Liver (tissue), 9 donors: ENCODE data around the gene NSUN4. TPM values are rescaled to one million over a fixed set of nuclear protein-coding genes. Genes with fewer than 3 reads are reported as not detected.

ENCODE experiments used
- DNase-seq: peaks from one replicate; pipeline ENCODE4 v3.0.0-alpha.2; 2017; ENCODE audit warnings: low spot score
- H3K27ac ChIP-seq, 2 donors: one replicate each; pipeline ENCODE4 v1.7.0; 2013; ENCODE audit warnings: inconsistent platforms in 2 of 2, low read length in 2 of 2, control low read depth in 1 of 2, low read depth in 1 of 2, mild to moderate bottlenecking in 1 of 2
- H3K27me3 ChIP-seq, 4 donors: one replicate each; pipeline versions ENCODE4 v1.6.1 to v1.7.0; 2013; ENCODE audit warnings: low read length in 3 of 4, inconsistent platforms in 1 of 4, mild to moderate bottlenecking in 1 of 4, moderate library complexity in 1 of 4; ENCODE audit not compliant: control insufficient read depth in 4 of 4, insufficient read depth in 4 of 4
- H3K36me3 ChIP-seq, 4 donors: one replicate each; pipeline versions ENCODE4 v1.6.1 to v1.7.0; 2013; ENCODE audit warnings: low read length in 3 of 4, mild to moderate bottlenecking in 3 of 4, low read depth in 1 of 4, moderate library complexity in 1 of 4; ENCODE audit not compliant: control insufficient read depth in 4 of 4, insufficient read depth in 3 of 4
- H3K4me1 ChIP-seq, 4 donors: one replicate each; pipeline versions ENCODE4 v1.6.1 to v1.7.0; 2013; ENCODE audit warnings: low read length in 3 of 4, mild to moderate bottlenecking in 3 of 4, moderate library complexity in 1 of 4; ENCODE audit not compliant: control insufficient read depth in 4 of 4, insufficient read depth in 4 of 4
- H3K4me3 ChIP-seq, 3 donors: one replicate each; pipeline versions ENCODE4 v1.6.1 to v1.7.0; 2013; ENCODE audit warnings: low read length in 3 of 3, control low read depth in 1 of 3, low read depth in 1 of 3, mild to moderate bottlenecking in 1 of 3
- H3K9ac ChIP-seq, 2 donors: one replicate each; pipeline ENCODE4 v1.7.0; 2013; ENCODE audit warnings: low read length in 2 of 2, mild to moderate bottlenecking in 2 of 2, moderate library complexity in 2 of 2, control low read depth in 1 of 2, low read depth in 1 of 2
- H3K9me3 ChIP-seq, 4 donors: one replicate each; pipeline versions ENCODE4 v1.6.1 to v1.7.0; 2013; ENCODE audit warnings: low read length in 3 of 4; ENCODE audit not compliant: control insufficient read depth in 4 of 4
- ATF3 ChIP-seq: IDR thresholded peaks from 2 replicates; pipeline ENCODE4 v1.6.1; 2016; ENCODE audit warnings: antibody characterized with exemption
- CTCF ChIP-seq: fragments of 150-350 bp; IDR thresholded peaks from 2 replicates; pipeline ENCODE4 v1.5.1; 2017; ENCODE audit warnings: improper control_type of control experiment, low read depth, low read length; ENCODE audit not compliant: missing input control
- FOXA1 ChIP-seq: IDR thresholded peaks from 2 replicates; pipeline ENCODE4 v1.6.1; 2016; ENCODE audit warnings: antibody characterized with exemption
- FOXA2 ChIP-seq: IDR thresholded peaks from 2 replicates; pipeline ENCODE4 v1.6.1; 2016; ENCODE audit warnings: antibody characterized with exemption
- GABPA ChIP-seq, 2 donors: IDR thresholded peaks in 1 of 2; conservative IDR thresholded peaks in 1 of 2; 2 replicates each; pipeline ENCODE4 v1.6.1; 2016; ENCODE audit warnings: antibody characterized with exemption in 2 of 2, mild to moderate bottlenecking in 1 of 2, moderate library complexity in 1 of 2
- HNF4A ChIP-seq, 2 donors: conservative IDR thresholded peaks; 2 replicates each; pipeline ENCODE4 v1.6.1; 2016; ENCODE audit warnings: antibody characterized with exemption in 2 of 2, mild to moderate bottlenecking in 2 of 2
- HNF4G ChIP-seq: IDR thresholded peaks from 2 replicates; pipeline ENCODE4 v1.6.1; 2016; ENCODE audit warnings: antibody characterized with exemption
- JUND ChIP-seq, 2 donors: IDR thresholded peaks; 2 replicates each; pipeline ENCODE4 v1.6.1; 2016; ENCODE audit warnings: antibody characterized with exemption in 2 of 2
- MAX ChIP-seq: IDR thresholded peaks from 2 replicates; pipeline ENCODE4 v1.6.1; 2016; ENCODE audit warnings: antibody characterized with exemption
- NR2F2 ChIP-seq: IDR thresholded peaks from 2 replicates; pipeline ENCODE4 v1.6.1; 2016; ENCODE audit warnings: antibody characterized with exemption
- RAD21 ChIP-seq, 2 donors: IDR thresholded peaks; 2 replicates each; pipeline ENCODE4 v1.6.1; 2016; ENCODE audit warnings: antibody characterized with exemption in 2 of 2, mild to moderate bottlenecking in 2 of 2
- REST ChIP-seq: IDR thresholded peaks from 2 replicates; pipeline ENCODE4 v1.6.1; 2016; ENCODE audit warnings: antibody characterized with exemption, mild to moderate bottlenecking
- RXRA ChIP-seq, 2 donors: IDR thresholded peaks; 2 replicates each; pipeline ENCODE4 v1.6.1; 2017 to 2018; ENCODE audit warnings: antibody characterized with exemption in 2 of 2, mild to moderate bottlenecking in 1 of 2
- SP1 ChIP-seq: IDR thresholded peaks from 2 replicates; pipeline ENCODE4 v1.6.1; 2018; ENCODE audit warnings: antibody characterized with exemption, mild to moderate bottlenecking
- TAF1 ChIP-seq: conservative IDR thresholded peaks from 2 replicates; pipeline ENCODE4 v1.6.1; 2016; ENCODE audit warnings: antibody characterized with exemption, mild to moderate bottlenecking
- YY1 ChIP-seq: IDR thresholded peaks from 2 replicates; pipeline ENCODE4 v1.6.1; 2016; ENCODE audit warnings: antibody characterized with exemption, mild to moderate bottlenecking
- ZBTB33 ChIP-seq: IDR thresholded peaks from 2 replicates; pipeline ENCODE4 v1.6.1; 2016; ENCODE audit warnings: antibody characterized with exemption
- WGBS: extraction: QIAGEN DNeasy Blood & Tissue Kit; methylation state at CpG from one replicate; pipeline ENCODE4 v1.1.7; 2013; 5-methylcytosine and 5-hydroxymethylcytosine counted together
- polyA plus RNA-seq, 2 donors: library from polyadenylated mRNA; stranded (reverse) in 1 of 2; unstranded in 1 of 2; fragments of 200-250 nt in 1 of 2; fragments of >200 nt in 1 of 2; fragmentation: Nextera tagmentation in 1 of 2; extraction: Ambion mirVana in 1 of 2; gene quantifications; one replicate each; pipeline versions ENCODE4 v1.2.1 to v1.2.3, GENCODE V29; 2013 to 2015
- total RNA-seq, 2 donors: library from RNA; depleted of rRNA; stranded (reverse); fragments of >200 nt; gene quantifications; one replicate each; pipeline ENCODE4 v1.2.3, GENCODE V29; 2014
- donor health status: healthy.
- donor health status: healthy.
- donor health status: healthy.
- donor health status: healthy.
- donor health status: healthy.

The NSUN4 gene
- total and polyA plus RNA-seq, 4 donors = 7.0 to 17.2 (median 12.0) TPM

GRCh38 chr1:46341222-46342083 is 846 bp downstream of the NSUN4 start:
- DNase-seq = no peak
- TF ChIP-seq FOXA1 (no peak), FOXA2 (no peak), MAX (no peak), TAF1 (no peak), JUND (IDR thresholded peaks at IDR 0.05) (no peak)

GRCh38 chr1:46342084-46342656 is 1.6 kb downstream of the NSUN4 start:
- Histone ChIP-seq H3K4me1 (peaks cover 0 to 12% (median 9%) of the 10 kb centered on the region in 4 donors), H3K9ac (no peak overlapping the region), H3K4me3 (no peak overlapping the region), H3K27ac (peak overlapping the region in 1 of 2 donors; percentile 85), H3K9me3 (no peaks in the 10 kb centered on the region), H3K27me3 (no peaks in the 10 kb centered on the region), H3K36me3 (peaks cover 2 to 19% (median 10%) of the 10 kb centered on the region in 4 donors)
- no peak for TF ChIP-seq JUND (IDR thresholded peaks at IDR 0.05)
- no peak for TF ChIP-seq HNF4G
- TF ChIP-seq ZBTB33 = no peak
- TF ChIP-seq HNF4A (conservative IDR thresholded peaks at IDR 0.05) = no peak
- TF ChIP-seq YY1 = no peak
- no peak for TF ChIP-seq RXRA (IDR thresholded peaks at IDR 0.05)
- no peak for TF ChIP-seq SP1
- no peak for TF ChIP-seq RAD21 (IDR thresholded peaks at IDR 0.05)
- TF ChIP-seq MAX = no peak
- no peak for TF ChIP-seq TAF1
- no peak for TF ChIP-seq GABPA (IDR thresholded peaks at IDR 0.05 in 1 of 2, conservative IDR thresholded peaks at IDR 0.05 in 1 of 2)
- 98% methylated on average over 6 of the region's 6 CpGs for WGBS
- no peak for DNase-seq

More at GRCh38 chr1:46341222-46342083, 846 bp downstream of the NSUN4 start:
- WGBS = 61% methylated on average over 31 of the region's 31 CpGs
- Histone ChIP-seq H3K4me3 (peak overlapping the region; percentile 62 to 81 (median 64)), H3K27me3 (no peaks in the 10 kb centered on the region), H3K36me3 (peaks cover 2 to 13% (median 6%) of the 10 kb centered on the region in 4 donors), H3K9me3 (no peaks in the 10 kb centered on the region), H3K27ac (peak overlapping the region; percentile 85 to 92), H3K4me1 (peaks cover 0 to 12% (median 9%) of the 10 kb centered on the region in 4 donors), H3K9ac (peak overlapping the region in 1 of 2 donors; percentile 15)

- no peak for DNase-seq
- Histone ChIP-seq H3K27ac (no peak overlapping the region), H3K9ac (no peak overlapping the region), H3K27me3 (no peaks in the 10 kb centered on the region), H3K9me3 (no peaks in the 10 kb centered on the region), H3K4me3 (no peak overlapping the region), H3K4me1 (peaks cover 0 to 12% (median 9%) of the 10 kb centered on the region in 4 donors), H3K36me3 (peaks cover 2 to 23% (median 12%) of the 10 kb centered on the region in 4 donors)
- WGBS = 82% methylated on average over 8 of the region's 8 CpGs
- TF ChIP-seq RAD21 (IDR thresholded peaks at IDR 0.05) (no peak), GABPA (IDR thresholded peaks at IDR 0.05 in 1 of 2, conservative IDR thresholded peaks at IDR 0.05 in 1 of 2) (no peak), JUND (IDR thresholded peaks at IDR 0.05) (no peak), REST (no peak), CTCF (no peak), ATF3 (no peak), SP1 (no peak), NR2F2 (no peak)
Observed at GRCh38 chr1:46342677-46343350, 2.2 kb downstream of the NSUN4 start.
